Measurements from ENCODE around the gene FNIP2.

- no peak for TF ChIP-seq CTCF (conservative IDR thresholded peaks at IDR 0.05; ENCODE audit: low read depth, low read length)
- no peak for TF ChIP-seq EZH2 (IDR thresholded peaks at IDR 0.05; ENCODE audit: borderline replicate concordance, low read depth, low read length, poor library complexity, severe bottlenecking)
These were observed 66.6 kb downstream of the FNIP2 start for GRCh38 chr4:158835226-158836001.

Data from A673 (cell line).